K562 (cell line): ENCODE results near the gene MAGI1. TPM values are rescaled to one million over a fixed set of nuclear protein-coding genes. Genes with fewer than 3 reads are reported as not detected.

Source experiments
- ATAC-seq: fragments of 200-7000 bp; cut with Tn5 transposase; 3 replicates; pipeline ENCODE4 v1.9.1; 2020; ENCODE audit warnings: moderate library complexity
- BruUV-seq: library from RNA; stranded (reverse); fragments of 400-500 nt; replicated peaks from 2 replicates; lab custom pipeline; 2021; lab: Mats Ljungman, UMichigan
- CTCF ChIA-PET: fragments of 300-600 bp; formaldehyde crosslinking; extraction: SDS; loops from one replicate; lab custom pipeline; 2021; ENCODE audit warnings: low intra/inter-chr PET ratio; lab: Yijun Ruan, JAX
- POLR2A ChIA-PET: fragments of 300-600, 350-650 bp; sonication (Branson Sonifier 250); formaldehyde crosslinking; extraction: SDS; loops from one replicate; lab custom pipeline; 2021; ENCODE audit warnings: antibody characterized with exemption, inconsistent platforms; lab: Yijun Ruan, JAX
- DNase-seq, 4 experiments: peaks; one replicate each; pipeline versions ENCODE4 v3.0.0 to v3.0.0-alpha.2; 2011 to 2018; ENCODE audit warnings: low spot score in 3 of 4, mixed read lengths in 3 of 4; ENCODE audit errors: extremely low read depth in 1 of 4
- FAIRE-seq: peaks from 2 replicates; lab custom pipeline; 2011; peaks lifted over from hg19 to GRCh38; lab: Jason Lieb, UNC
- H2AFZ ChIP-seq: 2 replicates; pipeline ENCODE4 v1.6.0; 2011; ENCODE audit warnings: low read depth, low read length, control low read depth, inconsistent platforms
- H3K27ac ChIP-seq: fragments of 200-600 bp; 3 replicates; pipeline ENCODE4 v1.8.0; 2011; ENCODE audit warnings: low read depth, mild to moderate bottlenecking, control low read depth, inconsistent platforms, low read length, moderate library complexity, mixed read lengths; ENCODE audit errors: extremely low read depth
- H3K27me3 ChIP-seq, 2 experiments: fragments of 300-600 bp in 1 of 2; 2 replicates in 1 of 2; 3 replicates in 1 of 2; pipeline versions ENCODE4 v1.6.0 to v1.8.0; 2011; ENCODE audit warnings: inconsistent platforms in 2 of 2, low read length in 2 of 2, mild to moderate bottlenecking in 1 of 2, mixed read lengths in 1 of 2, moderate library complexity in 1 of 2; ENCODE audit not compliant: control insufficient read depth in 2 of 2, insufficient read depth in 2 of 2
- H3K36me3 ChIP-seq: fragments of 300-600 bp; 3 replicates; pipeline ENCODE4 v1.8.0; 2011; ENCODE audit warnings: mild to moderate bottlenecking, low read length, inconsistent platforms; ENCODE audit not compliant: control insufficient read depth, insufficient read depth
- H3K4me1 ChIP-seq, 2 experiments: fragments of 200-600 bp in 1 of 2; replicated peaks in 1 of 2; 2 replicates in 1 of 2; 3 replicates in 1 of 2; pipeline versions ENCODE4 v1.5.1 to v1.8.0; 2011; ENCODE audit warnings: inconsistent platforms in 2 of 2, low read length in 2 of 2, mild to moderate bottlenecking in 1 of 2, mixed read lengths in 1 of 2, moderate library complexity in 1 of 2; ENCODE audit not compliant: control insufficient read depth in 2 of 2, insufficient read depth in 2 of 2
- H3K4me2 ChIP-seq: 2 replicates; pipeline ENCODE4 v1.6.1; 2011; ENCODE audit warnings: low read length, control low read depth, inconsistent platforms, mixed read lengths; ENCODE audit not compliant: insufficient read depth
- H3K4me3 ChIP-seq: fragments of 200-600 bp; sonication (generic), shearing (Covaris generic); 2 replicates; pipeline ENCODE4 v1.5.1; 2016; ENCODE audit warnings: control low read depth, inconsistent platforms
- H3K79me2 ChIP-seq: fragments of 200-600 bp; 3 replicates; pipeline ENCODE4 v1.8.0; 2011; ENCODE audit warnings: low read length, inconsistent platforms; ENCODE audit not compliant: control insufficient read depth, insufficient read depth
- H3K9ac ChIP-seq, 2 experiments: 2 replicates each; pipeline versions ENCODE4 v1.6.0 to v1.6.1; 2011; ENCODE audit warnings: low read depth in 2 of 2, low read length in 2 of 2, control low read depth in 1 of 2, inconsistent platforms in 1 of 2, mild to moderate bottlenecking in 1 of 2, mixed read lengths in 1 of 2; ENCODE audit not compliant: insufficient read depth in 1 of 2
- H3K9me1 ChIP-seq: one replicate; pipeline ENCODE4 v1.6.0; 2011; ENCODE audit warnings: inconsistent platforms, mild to moderate bottlenecking, low read length, moderate library complexity; ENCODE audit not compliant: control insufficient read depth, insufficient read depth
- H3K9me3 ChIP-seq: replicated peaks from 2 replicates; pipeline ENCODE4 v1.5.1; 2011; ENCODE audit warnings: low read depth, low read length, inconsistent platforms; ENCODE audit not compliant: control insufficient read depth, insufficient read depth
- H4K20me1 ChIP-seq: replicated peaks from 2 replicates; pipeline ENCODE4 v1.6.1; 2011; ENCODE audit warnings: low read length, inconsistent platforms, mixed read lengths; ENCODE audit not compliant: control insufficient read depth, insufficient read depth
- CREB1 ChIP-seq, 2 experiments: sonication (generic) in 1 of 2; formaldehyde crosslinking in 1 of 2; IDR thresholded peaks; 2 replicates each; pipeline versions ENCODE4 v1.6.1 to v1.8.0; 2012 to 2022; ENCODE audit warnings: inconsistent platforms in 1 of 2, mild to moderate bottlenecking in 1 of 2, missing genetic modification reagents in 1 of 2, moderate library complexity in 1 of 2
- ELK1 ChIP-seq: sonication (generic); formaldehyde crosslinking; IDR thresholded peaks from 2 replicates; pipeline ENCODE4 v1.8.1; 2022; ENCODE audit warnings: missing genetic modification reagents
- HDGF ChIP-seq: fragments of 450-650 bp; IDR thresholded peaks from 2 replicates; pipeline ENCODE4 v1.6.1; 2016
- HMBOX1 ChIP-seq: sonication (generic); IDR thresholded peaks from 2 replicates; pipeline ENCODE4 v1.6.1; 2016
- MCM7 ChIP-seq, 2 experiments: fragments of 450-650 bp; IDR thresholded peaks; 2 replicates each; pipeline ENCODE4 v1.6.1; 2016 to 2018
- POLR2AphosphoS2 ChIP-seq: IDR thresholded peaks from 2 replicates; pipeline ENCODE4 v1.6.1; 2012; ENCODE audit warnings: low read length, improper control_type of control experiment
- POU5F1 ChIP-seq: fragments of 150-350 bp; IDR thresholded peaks from 2 replicates; pipeline ENCODE4 v1.6.1; 2014; ENCODE audit warnings: borderline replicate concordance, low read length, low read depth, mild to moderate bottlenecking; ENCODE audit not compliant: partially characterized antibody
- TBL1XR1 ChIP-seq, 2 experiments: IDR thresholded peaks; 2 replicates each; pipeline ENCODE4 v1.6.1; 2012; ENCODE audit warnings: improper control_type of control experiment in 2 of 2, low read length in 2 of 2, mild to moderate bottlenecking in 1 of 2
- TRIM24 ChIP-seq, 2 experiments: fragments of 450-650 bp; IDR thresholded peaks; 2 replicates each; pipeline ENCODE4 v1.6.1; 2016
- TSC22D4 ChIP-seq: fragments of 450-650 bp; IDR thresholded peaks from 2 replicates; pipeline ENCODE4 v1.6.1; 2016; ENCODE audit warnings: missing genetic modification characterization, missing biosample characterization, control low read depth
- ZNF197 ChIP-seq: fragments of 200-800 bp; sonication (Bioruptor generic); IDR thresholded peaks from 2 replicates; pipeline ENCODE4 v1.6.1; 2016; ENCODE audit warnings: low read depth, missing genetic modification characterization, missing compliant biosample characterization
- ZNF696 ChIP-seq: fragments of 250-450 bp; sonication (Bioruptor Pico); conservative IDR thresholded peaks from 2 replicates; pipeline ENCODE4 v1.4.0; 2020; ENCODE audit warnings: mild to moderate bottlenecking, moderate library complexity
- WGBS: fragments of 100-300 bp; shearing (Covaris generic); methylation state at CpG from one replicate; pipeline ENCODE4 v1.1.6; 2016; ENCODE audit warnings: low coverage, mixed read lengths; ENCODE audit not compliant: insufficient coverage; ENCODE audit errors: missing lambda C conversion rate; 5-methylcytosine and 5-hydroxymethylcytosine counted together
- in situ Hi-C: fragments of 300-500 bp; cut with MboI; formaldehyde crosslinking; loops from 4 replicates; pipeline ENCODE4 v1.15.0; 2018; ENCODE audit warnings: inconsistent platforms, mixed read lengths
- intact Hi-C: fragments of 100-400 bp; cut with micrococcal nuclease; formaldehyde crosslinking; loops from 2 replicates; pipeline ENCODE4 v1.14.2; 2022
- polyA plus RNA-seq, 8 experiments: library from polyadenylated mRNA; depleted of rRNA in 4 of 8; stranded (reverse) in 5 of 8; unstranded in 3 of 8; fragments of >200 nt; fragmentation: Nextera tagmentation in 2 of 8; fragmentation: Illumina TruSeq in 1 of 8; extraction: Ambion mirVana in 2 of 8; extraction: Trizol in 1 of 8; gene quantifications; 2 replicates each; pipeline versions ENCODE4 v1.2.1 to v1.2.3, GENCODE V29; 2011 to 2014; ENCODE audit warnings: inconsistent platforms in 1 of 8, missing spikeins in 1 of 8
- total RNA-seq, 7 experiments: library from RNA; depleted of rRNA in 6 of 7; stranded (reverse); fragments of >200 nt in 6 of 7; fragmentation: Illumina TruSeq in 2 of 7; extraction: Trizol in 2 of 7; gene quantifications; 2 replicates each; pipeline versions ENCODE4 v1.2.1 to v1.2.3, GENCODE V29; 2011 to 2021; ENCODE audit warnings: low replicate concordance in 1 of 7
- TF ChIP-seq, protein P1 (sequence below): fragments of 250-450 bp; sonication (Bioruptor Pico); IDR thresholded peaks from 2 replicates; pipeline ENCODE4 v1.4.0; 2020; ENCODE audit warnings: mild to moderate bottlenecking, moderate library complexity
- TF ChIP-seq, protein P2 (sequence below): fragments of 250-450 bp; sonication (Bioruptor Pico); IDR thresholded peaks from 2 replicates; pipeline ENCODE4 v1.5.0; 2021

Gene MAGI1
- total and polyA plus RNA-seq, 9 of the 15 experiments (the other 6 are each of a cell fraction or from before 2014, with no cell fraction given), result 7.8 to 59.4 (median 43.2) TPM

DNA sequence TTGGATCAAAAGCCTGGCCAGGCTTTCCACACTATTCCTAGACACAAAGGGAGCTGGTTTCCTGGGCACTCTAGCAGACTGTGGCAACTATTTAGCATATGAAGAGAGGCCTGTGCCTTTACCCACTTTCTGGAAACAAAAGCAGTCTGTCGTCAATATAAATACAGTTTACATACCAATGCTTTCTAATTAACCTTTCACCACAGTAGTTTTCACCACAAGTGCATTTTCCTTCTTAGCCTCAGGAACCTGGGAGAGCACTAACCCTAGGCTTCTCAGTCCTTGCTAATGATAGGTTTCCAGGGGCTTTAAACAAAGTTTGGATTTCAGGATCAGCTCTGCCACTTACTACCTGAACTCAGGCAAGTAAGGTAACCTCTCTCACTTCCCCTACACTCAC lies 499.1 kb downstream of the MAGI1 start:
- H3K9me1 ChIP-seq, result no peaks in the 10 kb centered on the region
- peaks cover 48% of the 10 kb centered on the region for H3K79me2 ChIP-seq
- DNase-seq (no peak), FAIRE-seq (no peak), ATAC-seq (no peak)
- H3K9ac ChIP-seq, result no peak overlapping the region
- no peaks in the 10 kb centered on the region; the same call in 1 of the 2 replicates for H3K9me3 ChIP-seq
- TF ChIP-seq CREB1 (IDR thresholded peaks at IDR 0.05) (no peak), CREB1 (CRISPR knock-in tag; IDR thresholded peaks at IDR 0.05) (no peak), TBL1XR1 (IDR thresholded peaks at IDR 0.05; ENCODE audit: low read length in 2 of 2) (no peak), HDGF (no peak), HMBOX1 (no peak), POLR2AphosphoS2 (no peak), POU5F1 (no peak), TRIM24 (IDR thresholded peaks at IDR 0.05) (no peak), ELK1 (no peak), ZNF197 (no peak), MCM7 (IDR thresholded peaks at IDR 0.05) (no peak), TSC22D4 (tag) (no peak), ZNF696 (CRISPR knock-in tag) (no peak)
- TF ChIP-seq, protein P1, sequence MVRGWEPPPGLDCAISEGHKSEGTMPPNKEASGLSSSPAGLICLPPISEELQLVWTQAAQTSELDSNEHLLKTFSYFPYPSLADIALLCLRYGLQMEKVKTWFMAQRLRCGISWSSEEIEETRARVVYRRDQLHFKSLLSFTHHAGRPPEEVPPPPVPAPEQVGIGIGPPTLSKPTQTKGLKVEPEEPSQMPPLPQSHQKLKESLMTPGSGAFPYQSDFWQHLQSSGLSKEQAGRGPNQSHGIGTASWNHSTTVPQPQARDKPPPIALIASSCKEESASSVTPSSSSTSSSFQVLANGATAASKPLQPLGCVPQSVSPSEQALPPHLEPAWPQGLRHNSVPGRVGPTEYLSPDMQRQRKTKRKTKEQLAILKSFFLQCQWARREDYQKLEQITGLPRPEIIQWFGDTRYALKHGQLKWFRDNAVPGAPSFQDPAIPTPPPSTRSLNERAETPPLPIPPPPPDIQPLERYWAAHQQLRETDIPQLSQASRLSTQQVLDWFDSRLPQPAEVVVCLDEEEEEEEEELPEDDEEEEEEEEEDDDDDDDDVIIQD (CRISPR knock-in tag), result no peak
- TF ChIP-seq, protein P2, sequence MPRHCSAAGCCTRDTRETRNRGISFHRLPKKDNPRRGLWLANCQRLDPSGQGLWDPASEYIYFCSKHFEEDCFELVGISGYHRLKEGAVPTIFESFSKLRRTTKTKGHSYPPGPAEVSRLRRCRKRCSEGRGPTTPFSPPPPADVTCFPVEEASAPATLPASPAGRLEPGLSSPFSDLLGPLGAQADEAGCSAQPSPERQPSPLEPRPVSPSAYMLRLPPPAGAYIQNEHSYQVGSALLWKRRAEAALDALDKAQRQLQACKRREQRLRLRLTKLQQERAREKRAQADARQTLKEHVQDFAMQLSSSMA (CRISPR knock-in tag), result no peak
- intact Hi-C loops, result no loop called here
- 13% methylated on average over 1 of the region's 1 CpG for WGBS
- peaks cover 0 to 13% of the 10 kb centered on the region in 2 experiments; a peak in 3 of 5 replicates for H3K4me1 ChIP-seq
- no peak overlapping the region for H3K4me3 ChIP-seq
- POLR2A ChIA-PET, result no interaction called here
- H4K20me1 ChIP-seq, result no peaks in the 10 kb centered on the region
- BruUV-seq, result no TSS peak
- no peaks in the 10 kb centered on the region for H3K36me3 ChIP-seq
- in situ Hi-C loops, result no loop called here
- no peaks in the 10 kb centered on the region for H3K27me3 ChIP-seq
- H3K27ac ChIP-seq, result no peak overlapping the region
- no peak overlapping the region for H3K4me2 ChIP-seq
- CTCF ChIA-PET, result no interaction called here
- H2AFZ ChIP-seq, result no peak overlapping the region
